ENCODE measurements around the gene COPA.

GRCh38 chr1:160284782-160285344 is 58.2 kb downstream of the COPA start, which contains the start of gene PEX19:
- TF ChIP-seq CTCF (IDR thresholded peaks at IDR 0.05) (no peak), POLR2A (IDR thresholded peaks at IDR 0.05) (peak in 1 of 2 donors; percentile 91)
